GM12891 (cell line): ENCODE data around the gene PRDM16.

Experiments used
- PAX5 ChIP-seq: IDR thresholded peaks from 2 replicates; pipeline ENCODE4 v1.6.1; 2011; ENCODE audit warnings: low read length, moderate library complexity, mild to moderate bottlenecking; ENCODE audit not compliant: insufficient read depth, severe bottlenecking
- POLR2A ChIP-seq: IDR thresholded peaks from 2 replicates; pipeline ENCODE4 v1.6.1; 2011; ENCODE audit warnings: low read depth, low read length, control low read depth
- POLR2AphosphoS5 ChIP-seq: IDR thresholded peaks from 2 replicates; pipeline ENCODE4 v1.6.1; 2011; ENCODE audit warnings: low read depth, low read length, control low read depth
- POU2F2 ChIP-seq: IDR thresholded peaks from 2 replicates; pipeline ENCODE4 v1.6.1; 2011; ENCODE audit warnings: low read depth, mild to moderate bottlenecking, control low read depth, low read length, moderate library complexity
- SPI1 ChIP-seq: IDR thresholded peaks from 2 replicates; pipeline ENCODE4 v1.6.1; 2011; ENCODE audit warnings: low read depth, low read length, control low read depth
- TAF1 ChIP-seq: IDR thresholded peaks from 2 replicates; pipeline ENCODE4 v1.6.1; 2011; ENCODE audit warnings: low read depth, low read length, control low read depth

- TF ChIP-seq POLR2A (no peak), POU2F2 (no peak), SPI1 (no peak), POLR2AphosphoS5 (no peak), TAF1 (no peak), PAX5 (no peak)
Measured at GRCh38 chr1:3265835-3266805, 197.1 kb downstream of the PRDM16 start.
